Measurements from ENCODE around the gene CDK5. TPM values are rescaled to one million over a fixed set of nuclear protein-coding genes. Genes with fewer than 3 reads are reported as not detected.
A peak's percentile ranks its signal among the peaks of the same experiment; 100 is the strongest.

The CDK5 gene
- total and polyA plus RNA-seq, 9 of the 15 experiments (the other 6 are each of a cell fraction or from before 2014, with no cell fraction given), result 3.2 to 38.0 (median 27.5) TPM

DNA sequence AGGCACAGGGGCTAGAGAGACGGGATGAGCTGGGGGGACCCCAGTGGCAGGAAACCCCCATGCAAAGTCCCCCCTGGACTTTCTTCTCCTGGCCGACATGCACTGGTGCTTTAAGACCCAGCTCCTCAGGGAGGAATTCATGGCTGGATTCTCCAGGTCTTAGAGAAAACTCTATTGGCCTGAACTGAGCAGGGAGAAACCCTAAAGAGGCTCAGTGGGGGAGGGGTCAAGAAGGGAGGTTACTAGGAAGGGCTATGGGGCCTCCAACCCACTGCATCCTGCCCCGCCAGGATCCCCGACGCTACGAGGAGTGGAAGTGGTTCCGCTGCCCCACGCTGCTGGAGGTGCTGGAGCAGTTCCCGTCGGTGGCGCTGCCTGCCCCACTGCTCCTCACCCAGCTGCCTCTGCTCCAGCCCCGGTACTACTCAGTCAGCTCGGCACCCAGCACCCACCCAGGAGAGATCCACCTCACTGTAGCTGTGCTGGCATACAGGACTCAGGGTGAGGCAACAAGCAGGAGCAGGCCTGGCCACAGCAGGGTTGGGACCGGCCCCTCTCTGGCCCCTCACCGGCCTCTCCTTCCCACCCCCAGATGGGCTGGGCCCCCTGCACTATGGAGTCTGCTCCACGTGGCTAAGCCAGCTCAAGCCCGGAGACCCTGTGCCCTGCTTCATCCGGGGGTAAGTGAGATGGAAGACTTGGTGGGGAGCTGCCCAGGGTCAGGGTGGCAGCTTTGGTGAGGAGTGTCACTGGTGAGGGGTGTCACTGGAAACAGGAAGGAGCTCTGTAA is 47.2 kb downstream of the CDK5 start (continued):
- TF ChIP-seq, protein P1, sequence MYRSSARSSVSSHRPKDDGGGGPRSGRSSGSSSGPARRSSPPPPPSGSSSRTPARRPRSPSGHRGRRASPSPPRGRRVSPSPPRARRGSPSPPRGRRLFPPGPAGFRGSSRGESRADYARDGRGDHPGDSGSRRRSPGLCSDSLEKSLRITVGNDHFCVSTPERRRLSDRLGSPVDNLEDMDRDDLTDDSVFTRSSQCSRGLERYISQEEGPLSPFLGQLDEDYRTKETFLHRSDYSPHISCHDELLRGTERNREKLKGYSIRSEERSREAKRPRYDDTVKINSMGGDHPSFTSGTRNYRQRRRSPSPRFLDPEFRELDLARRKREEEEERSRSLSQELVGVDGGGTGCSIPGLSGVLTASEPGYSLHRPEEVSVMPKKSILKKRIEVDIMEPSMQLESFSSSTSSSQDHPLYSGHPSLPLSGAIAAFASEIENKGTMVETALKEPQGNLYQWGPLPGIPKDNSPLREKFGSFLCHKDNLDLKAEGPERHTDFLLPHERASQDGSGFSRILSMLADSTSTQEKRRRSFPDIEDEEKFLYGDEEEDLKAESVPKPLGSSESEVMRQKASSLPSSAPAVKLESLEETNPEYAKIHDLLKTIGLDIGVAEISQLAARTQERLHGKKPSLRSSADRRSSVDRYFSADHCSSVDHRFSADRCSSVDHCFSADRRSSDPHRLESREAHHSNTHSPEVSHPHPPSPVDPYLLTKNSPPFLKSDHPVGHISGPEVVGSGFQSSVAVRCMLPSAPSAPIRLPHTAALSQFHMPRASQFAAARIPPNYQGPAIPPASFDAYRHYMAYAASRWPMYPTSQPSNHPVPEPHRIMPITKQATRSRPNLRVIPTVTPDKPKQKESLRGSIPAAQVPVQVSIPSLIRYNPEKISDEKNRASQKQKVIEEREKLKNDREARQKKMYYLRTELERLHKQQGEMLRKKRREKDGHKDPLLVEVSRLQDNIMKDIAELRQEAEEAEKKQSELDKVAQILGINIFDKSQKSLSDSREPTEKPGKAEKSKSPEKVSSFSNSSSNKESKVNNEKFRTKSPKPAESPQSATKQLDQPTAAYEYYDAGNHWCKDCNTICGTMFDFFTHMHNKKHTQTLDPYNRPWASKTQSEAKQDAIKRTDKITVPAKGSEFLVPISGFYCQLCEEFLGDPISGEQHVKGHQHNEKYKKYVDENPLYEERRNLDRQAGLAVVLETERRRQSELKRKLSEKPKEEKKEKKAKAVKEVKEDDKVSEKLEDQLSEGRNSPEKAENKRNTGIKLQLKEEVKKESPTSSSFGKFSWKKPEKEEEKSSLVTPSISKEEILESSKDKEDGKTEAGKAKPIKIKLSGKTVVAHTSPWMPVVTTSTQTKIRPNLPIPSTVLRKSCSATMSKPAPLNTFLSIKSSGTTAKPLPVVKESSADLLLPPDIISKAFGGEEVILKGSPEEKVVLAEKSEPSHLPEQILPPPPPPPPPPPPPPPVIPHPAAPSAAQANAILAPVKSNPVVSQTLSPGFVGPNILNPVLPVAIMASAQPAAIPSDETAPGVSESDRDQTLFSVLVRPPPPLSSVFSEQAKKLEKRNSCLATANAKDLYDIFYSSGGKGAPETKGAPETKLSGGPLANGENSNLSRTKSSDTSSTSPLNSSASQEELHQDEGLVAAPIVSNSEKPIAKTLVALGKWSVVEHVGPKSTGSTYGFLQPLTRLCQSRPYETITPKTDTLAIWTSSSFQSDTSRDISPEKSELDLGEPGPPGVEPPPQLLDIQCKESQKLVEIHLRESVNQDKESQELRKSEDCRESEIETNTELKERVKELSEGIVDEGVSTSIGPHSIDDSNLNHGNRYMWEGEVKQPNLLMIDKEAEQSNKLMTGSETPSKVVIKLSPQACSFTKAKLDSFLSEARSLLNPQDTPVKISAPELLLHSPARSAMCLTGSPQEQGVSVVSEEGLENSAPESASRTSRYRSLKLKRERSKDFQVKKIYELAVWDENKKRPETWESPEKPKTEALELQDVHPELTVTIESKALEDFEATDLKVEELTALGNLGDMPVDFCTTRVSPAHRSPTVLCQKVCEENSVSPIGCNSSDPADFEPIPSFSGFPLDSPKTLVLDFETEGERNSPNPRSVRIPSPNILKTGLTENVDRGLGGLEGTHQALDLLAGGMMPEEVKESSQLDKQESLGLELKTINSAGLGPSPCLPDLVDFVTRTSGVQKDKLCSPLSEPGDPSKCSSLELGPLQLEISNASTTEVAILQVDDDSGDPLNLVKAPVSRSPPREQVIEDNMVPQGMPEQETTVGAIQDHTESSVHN (IDR thresholded peaks at IDR 0.05; ENCODE audit: borderline replicate concordance in 1 of 2, low read depth in 1 of 2), result no peak
- TF ChIP-seq FOXJ2 (tag; IDR thresholded peaks at IDR 0.05), result no peak
- TF ChIP-seq E2F3 (CRISPR knock-in tag; IDR thresholded peaks at IDR 0.05), result 0 out of 2 replicates have a peak, but pooled peaks have one; percentile 9
- no peak for TF ChIP-seq ZNF274 (IDR thresholded peaks at IDR 0.05; ENCODE audit: borderline replicate concordance, low read depth, low read length)
- TF ChIP-seq, protein P2, sequence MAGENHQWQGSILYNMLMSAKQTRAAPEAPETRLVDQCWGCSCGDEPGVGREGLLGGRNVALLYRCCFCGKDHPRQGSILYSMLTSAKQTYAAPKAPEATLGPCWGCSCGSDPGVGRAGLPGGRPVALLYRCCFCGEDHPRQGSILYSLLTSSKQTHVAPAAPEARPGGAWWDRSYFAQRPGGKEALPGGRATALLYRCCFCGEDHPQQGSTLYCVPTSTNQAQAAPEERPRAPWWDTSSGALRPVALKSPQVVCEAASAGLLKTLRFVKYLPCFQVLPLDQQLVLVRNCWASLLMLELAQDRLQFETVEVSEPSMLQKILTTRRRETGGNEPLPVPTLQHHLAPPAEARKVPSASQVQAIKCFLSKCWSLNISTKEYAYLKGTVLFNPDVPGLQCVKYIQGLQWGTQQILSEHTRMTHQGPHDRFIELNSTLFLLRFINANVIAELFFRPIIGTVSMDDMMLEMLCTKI (IDR thresholded peaks at IDR 0.05; ENCODE audit: partially characterized antibody), result no peak
- TF ChIP-seq, protein P3, sequence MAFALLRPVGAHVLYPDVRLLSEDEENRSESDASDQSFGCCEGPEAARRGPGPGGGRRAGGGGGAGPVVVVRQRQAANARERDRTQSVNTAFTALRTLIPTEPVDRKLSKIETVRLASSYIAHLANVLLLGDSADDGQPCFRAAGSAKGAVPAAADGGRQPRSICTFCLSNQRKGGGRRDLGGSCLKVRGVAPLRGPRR (CRISPR knock-in tag; IDR thresholded peaks at IDR 0.05), result no peak
- no peak for TF ChIP-seq ZNF232 (CRISPR knock-in tag; IDR thresholded peaks at IDR 0.05)
- TF ChIP-seq, protein P4, sequence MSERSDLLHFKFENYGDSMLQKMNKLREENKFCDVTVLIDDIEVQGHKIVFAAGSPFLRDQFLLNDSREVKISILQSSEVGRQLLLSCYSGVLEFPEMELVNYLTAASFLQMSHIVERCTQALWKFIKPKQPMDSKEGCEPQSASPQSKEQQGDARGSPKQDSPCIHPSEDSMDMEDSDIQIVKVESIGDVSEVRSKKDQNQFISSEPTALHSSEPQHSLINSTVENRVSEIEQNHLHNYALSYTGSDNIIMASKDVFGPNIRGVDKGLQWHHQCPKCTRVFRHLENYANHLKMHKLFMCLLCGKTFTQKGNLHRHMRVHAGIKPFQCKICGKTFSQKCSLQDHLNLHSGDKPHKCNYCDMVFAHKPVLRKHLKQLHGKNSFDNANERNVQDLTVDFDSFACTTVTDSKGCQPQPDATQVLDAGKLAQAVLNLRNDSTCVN (CRISPR knock-in tag; IDR thresholded peaks at IDR 0.05), result no peak
- no peak for TF ChIP-seq IFI16 (CRISPR knock-in tag; IDR thresholded peaks at IDR 0.05)
- TF ChIP-seq PYGO2 (tag; IDR thresholded peaks at IDR 0.05), result no peak
- TF ChIP-seq, protein P5, sequence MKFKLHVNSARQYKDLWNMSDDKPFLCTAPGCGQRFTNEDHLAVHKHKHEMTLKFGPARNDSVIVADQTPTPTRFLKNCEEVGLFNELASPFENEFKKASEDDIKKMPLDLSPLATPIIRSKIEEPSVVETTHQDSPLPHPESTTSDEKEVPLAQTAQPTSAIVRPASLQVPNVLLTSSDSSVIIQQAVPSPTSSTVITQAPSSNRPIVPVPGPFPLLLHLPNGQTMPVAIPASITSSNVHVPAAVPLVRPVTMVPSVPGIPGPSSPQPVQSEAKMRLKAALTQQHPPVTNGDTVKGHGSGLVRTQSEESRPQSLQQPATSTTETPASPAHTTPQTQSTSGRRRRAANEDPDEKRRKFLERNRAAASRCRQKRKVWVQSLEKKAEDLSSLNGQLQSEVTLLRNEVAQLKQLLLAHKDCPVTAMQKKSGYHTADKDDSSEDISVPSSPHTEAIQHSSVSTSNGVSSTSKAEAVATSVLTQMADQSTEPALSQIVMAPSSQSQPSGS (CRISPR knock-in tag; IDR thresholded peaks at IDR 0.05), result no peak
- TF ChIP-seq EP300 (IDR thresholded peaks at IDR 0.05; ENCODE audit: low read length), result peak; percentile 48

Measured in K562 (cell line).